Stimulated activated CD8-positive, alpha-beta memory T cell treated with anti-CD3 and anti-CD28 coated beads, Interleukin-12 subunit alpha, Interleukin-12 subunit beta, amount 100 ng/mL, for 24 hours (primary cell): ENCODE measurements around the gene MMP14.
A peak's percentile ranks its signal among the peaks of the same experiment; 100 is the strongest.

Source experiments
- DNase-seq: peaks from one replicate; pipeline ENCODE4 v3.0.0-alpha.2; 2020; ENCODE audit errors: extremely low read depth

Gene MMP14

DNA sequence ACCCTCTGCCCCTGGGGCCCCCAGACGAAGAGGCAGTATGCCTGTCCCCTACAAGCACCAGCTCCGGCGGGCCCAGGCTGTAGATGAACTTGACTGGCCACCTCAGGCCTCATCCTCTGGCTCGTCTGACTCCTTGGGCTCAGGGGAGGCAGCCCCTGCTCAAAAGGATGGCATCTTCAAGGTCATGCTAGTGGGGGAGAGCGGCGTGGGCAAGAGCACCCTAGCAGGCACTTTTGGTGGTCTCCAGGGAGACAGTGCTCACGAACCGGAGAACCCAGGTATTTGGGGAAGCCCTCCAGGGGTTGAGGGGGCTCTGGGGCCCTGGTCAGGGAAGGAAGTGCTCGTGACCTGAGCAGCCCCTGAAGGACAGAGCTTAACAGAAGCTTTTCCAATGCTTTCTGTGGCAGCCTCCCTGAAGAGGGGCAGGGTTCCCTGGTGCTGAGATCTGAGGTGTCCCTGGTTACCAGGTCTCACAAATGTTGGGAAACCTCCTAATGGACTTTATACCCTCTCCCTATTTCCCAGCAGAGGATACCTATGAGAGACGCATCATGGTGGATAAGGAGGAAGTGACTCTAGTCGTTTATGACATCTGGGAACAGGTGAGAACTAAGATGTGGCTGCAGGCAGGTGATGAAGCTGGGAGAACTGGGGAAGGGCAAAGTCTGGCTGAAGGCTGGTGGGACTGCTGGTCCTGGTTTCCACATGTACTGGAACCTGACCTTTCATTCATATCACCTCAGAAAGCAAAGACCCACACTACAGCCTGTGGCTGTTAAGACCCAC lies 48.5 kb downstream of the MMP14 start:
- no peak for DNase-seq

DNA sequence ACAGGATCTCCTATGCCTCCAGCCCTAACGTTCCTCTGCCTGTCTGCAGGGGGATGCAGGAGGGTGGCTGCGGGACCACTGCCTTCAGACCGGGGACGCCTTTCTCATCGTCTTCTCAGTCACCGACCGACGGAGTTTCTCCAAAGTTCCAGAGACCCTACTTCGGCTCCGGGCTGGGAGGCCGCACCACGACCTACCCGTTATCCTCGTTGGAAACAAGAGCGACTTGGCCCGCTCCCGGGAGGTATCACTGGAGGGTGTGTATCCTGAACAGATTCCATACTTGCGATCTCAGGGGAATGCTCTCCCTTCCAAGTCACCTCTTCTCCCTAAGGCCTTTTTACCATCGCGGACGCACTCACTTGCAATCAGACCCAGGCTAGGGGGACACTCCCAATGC lies 49.6 kb downstream of the MMP14 start:
- no peak for DNase-seq

DNA sequence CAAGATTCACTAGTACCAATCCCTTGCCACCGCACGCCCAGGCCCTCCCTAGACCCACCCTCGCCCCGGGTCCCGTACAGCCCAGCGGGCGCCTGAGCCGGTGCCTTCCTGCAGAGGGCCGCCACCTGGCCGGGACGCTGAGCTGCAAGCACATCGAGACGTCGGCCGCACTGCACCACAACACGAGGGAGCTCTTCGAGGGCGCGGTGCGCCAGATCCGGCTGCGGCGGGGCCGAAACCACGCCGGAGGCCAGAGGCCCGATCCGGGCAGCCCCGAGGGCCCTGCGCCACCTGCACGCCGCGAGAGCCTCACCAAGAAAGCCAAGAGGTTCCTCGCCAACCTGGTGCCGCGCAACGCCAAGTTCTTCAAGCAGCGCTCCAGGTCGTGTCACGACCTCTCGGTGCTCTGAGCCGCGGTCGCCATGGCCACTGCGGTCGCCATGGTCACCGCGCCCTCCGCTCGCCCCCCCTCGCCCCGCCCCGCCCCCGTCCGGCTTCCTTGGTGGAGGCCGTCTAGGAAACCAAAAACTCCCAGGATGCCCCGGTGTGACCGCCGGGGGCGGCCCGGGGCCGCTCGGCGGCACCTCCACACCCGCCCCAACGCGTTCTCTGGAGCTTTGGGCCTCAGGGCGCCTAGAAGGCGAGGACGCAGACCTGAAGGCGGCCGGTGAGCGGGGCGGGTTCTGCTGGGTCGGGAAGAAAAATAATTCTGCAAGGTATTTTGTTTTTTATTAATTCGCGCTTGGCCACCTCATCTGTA lies 50.3 kb downstream of the MMP14 start:
- peak; percentile 34 for DNase-seq

DNA sequence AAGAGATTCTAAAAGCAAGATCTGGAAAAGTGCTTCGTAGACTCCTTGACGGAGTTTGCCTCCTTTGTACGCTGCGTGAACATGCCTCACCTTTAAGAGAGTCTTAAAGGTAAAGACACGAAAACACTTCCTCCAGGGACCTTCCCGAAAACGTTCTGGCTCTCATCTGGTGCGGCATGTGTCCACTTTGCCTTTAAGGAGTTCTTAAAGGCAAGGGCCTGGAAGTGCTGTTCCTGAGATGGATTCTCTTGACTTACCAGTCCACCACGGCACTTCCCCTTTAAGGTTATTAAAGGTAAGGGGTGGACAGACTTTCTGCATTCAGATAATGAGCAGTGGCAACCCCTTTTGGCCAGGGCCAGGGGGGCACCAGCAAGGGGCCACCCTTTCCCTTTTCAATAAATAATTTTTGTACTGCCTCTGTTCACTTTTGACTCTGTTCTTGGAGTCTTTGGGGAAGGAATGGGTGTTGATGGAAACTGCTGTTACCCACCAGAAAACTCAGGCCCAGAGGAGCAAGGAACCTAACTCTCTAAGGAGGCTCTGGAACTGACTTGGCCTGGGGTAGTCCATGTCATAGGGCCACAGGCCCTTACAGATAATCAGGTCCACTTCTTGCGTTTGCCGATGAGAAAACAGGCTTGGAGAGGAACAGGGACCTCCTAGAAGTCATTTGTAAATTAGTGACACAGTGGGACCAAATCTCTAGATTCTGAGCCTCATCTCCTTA lies 51.0 kb downstream of the MMP14 start:
- no peak for DNase-seq

DNA sequence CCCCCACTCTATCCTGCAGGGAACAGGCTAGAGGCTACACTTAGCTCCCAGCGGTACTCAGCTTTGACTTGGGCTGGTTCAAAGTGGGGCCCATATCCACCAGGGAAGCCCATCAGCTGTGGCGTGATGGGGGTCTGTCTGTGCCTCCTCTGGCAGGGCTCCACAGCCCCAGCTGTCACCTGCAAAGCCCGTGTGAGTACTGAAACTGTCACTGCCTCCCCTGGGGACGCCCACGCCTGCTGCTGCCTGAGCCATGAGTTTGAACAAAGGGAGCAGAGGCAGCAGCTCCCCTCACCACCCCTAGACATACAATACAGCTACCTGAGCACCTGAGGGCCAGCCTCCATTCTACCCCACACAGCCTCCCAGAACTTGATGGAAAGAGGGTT lies 51.6 kb downstream of the MMP14 start:
- no peak for DNase-seq

DNA sequence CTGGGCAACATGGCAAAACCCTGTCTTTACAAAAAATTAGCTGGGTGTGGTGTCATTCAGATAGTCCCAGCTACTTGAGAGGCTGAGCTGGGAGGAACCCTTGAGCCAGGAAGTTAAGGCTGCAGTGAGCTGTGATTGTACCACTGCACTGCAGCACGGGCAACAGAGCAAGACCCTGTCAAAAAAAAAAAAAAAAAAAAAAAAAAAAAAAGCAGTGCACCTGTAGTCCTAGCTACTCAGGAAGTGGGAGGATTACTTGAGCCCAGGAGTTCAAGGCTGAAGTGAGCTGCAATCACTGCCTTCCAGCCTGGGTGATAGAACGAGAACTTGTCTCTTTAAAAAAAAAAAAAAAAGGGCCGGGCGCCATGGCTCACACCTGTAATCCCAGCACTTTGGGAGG lies 52.3 kb downstream of the MMP14 start:
- DNase-seq: no peak

DNA sequence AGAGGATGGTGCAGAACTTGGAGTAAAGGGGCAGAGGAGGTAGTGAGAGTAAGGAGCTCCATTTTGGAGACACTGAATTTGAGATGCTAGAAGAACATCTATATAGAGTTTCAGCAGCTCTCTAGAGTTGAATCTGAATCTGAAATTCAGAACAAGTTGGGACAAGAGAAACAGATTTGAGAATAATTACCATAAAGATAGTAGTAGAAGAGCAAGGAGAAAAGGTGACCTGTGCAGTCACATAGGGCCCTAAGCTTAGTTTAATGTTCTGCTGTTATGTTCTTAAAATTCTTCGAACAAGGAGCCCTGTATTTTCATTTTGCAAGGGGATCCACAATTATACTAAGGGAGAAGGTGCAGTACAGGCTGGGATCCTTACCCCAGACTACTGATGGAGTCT lies 54.0 kb downstream of the MMP14 start:
- DNase-seq: no peak

DNA sequence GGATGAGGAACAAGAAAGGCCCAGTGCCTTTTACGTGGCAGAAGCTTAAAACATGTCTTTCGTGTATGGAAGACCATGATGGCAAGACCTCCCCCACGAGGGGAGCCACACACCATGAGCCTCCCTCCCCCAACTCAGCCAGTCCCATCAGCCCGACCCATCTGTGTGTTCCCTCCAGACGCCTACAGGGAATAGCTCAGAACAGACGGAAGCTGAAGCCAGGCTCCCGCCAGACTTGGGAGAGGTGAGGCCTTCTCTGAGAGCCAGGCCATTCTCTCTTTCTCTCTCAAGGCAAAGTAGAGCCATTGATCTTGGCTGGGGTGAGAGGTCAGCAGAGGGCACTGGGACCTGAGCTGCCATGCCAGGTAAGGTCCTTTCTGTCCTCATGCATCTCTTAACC lies 56.1 kb downstream of the MMP14 start:
- no peak for DNase-seq

DNA sequence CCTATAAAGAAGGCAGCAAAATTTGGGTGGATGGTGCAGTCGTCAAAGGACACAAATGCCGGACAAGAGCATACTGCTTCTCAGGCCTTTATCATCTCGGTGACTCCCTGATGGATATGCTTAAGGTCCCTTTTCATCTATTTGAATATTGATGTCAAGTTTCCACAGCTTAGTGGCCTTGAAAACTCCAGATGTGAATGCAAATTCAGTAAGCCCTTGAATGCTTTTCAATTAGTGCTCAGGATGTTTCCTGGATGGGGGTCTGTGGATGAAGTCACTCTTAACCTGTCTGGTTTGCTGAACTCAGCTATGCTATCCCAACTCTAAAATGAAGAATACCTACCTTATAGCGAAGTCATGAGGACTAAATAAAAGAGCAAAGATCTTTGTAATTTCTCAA lies 57.3 kb downstream of the MMP14 start:
- DNase-seq: no peak

DNA sequence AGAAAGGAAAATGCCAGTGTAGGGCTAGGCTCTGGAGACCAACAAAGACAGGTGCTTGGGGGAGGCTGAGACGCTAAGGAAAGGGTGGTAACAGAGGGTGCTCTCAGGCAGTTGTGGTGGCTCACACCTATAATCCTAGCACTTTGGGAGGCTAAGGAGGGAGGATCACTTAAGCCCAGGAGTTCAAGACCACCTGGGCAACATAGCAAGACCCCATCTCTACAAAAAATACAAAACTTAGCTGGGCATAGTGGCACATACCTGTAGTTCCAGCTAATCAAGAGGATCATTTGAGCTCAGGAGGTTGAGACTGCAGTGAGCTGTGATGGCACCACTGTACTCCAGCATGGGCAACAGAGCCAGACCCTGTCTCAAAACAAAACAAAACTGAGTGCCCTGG lies 59.0 kb downstream of the MMP14 start:
- DNase-seq: no peak

DNA sequence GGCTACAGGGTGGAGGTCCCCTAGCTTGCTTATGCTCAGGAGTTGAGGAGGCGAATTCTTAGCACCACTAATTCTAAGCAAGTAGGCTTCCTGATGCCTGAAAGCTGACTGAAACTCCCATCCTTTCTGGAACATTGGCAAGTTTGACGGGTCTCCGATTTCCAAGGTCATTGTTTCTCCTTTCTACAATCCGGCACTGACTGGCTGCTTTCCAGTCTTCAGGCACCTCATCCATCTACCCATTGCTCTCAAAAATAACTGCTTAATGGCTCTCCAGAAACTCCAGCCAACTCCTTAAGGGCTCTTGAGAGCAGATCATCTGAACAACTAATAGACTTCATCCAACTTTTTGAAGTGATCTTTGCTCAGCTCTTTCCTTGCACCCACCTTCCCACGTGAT lies 60.0 kb downstream of the MMP14 start:
- no peak for DNase-seq

DNA sequence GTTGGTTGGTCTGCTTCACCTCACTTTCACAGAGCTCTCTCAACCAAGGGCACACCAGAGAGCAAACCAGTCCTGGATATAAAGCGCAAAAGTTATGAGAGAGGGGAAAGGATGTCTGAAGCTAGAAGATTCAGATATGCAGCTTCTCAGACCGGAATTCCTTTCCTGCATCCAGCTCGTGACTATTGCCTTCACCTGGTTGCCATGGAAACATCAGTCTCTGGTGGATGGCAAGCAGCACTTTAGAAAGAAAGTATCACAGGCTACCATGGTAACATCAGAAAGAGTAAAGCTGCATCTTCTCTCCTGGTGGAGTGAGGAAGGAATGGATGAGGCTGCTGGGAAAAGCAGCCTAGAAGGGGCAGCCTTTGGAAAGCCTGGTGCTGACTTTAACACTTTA lies 60.4 kb downstream of the MMP14 start:
- DNase-seq: no peak

DNA sequence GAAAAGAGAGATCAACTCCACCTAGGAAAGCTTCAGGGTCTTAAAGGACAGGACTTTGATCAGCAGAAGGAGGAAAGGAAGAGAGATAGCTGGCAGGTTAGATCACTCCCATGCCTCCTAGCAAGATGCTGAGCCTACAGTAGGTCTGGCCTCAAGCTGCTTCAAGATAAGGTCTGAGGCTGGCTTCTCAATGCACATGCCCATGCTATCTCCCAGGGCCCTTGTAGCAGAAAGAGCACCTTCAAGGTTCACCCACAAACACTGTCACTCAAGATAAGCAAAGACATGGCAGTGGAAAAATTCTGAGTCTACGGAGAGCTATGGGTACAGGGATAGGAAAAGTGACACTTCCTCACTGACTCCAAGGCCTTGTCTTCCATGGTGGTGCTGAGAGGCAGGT lies 61.0 kb downstream of the MMP14 start:
- no peak for DNase-seq
